GM12873 (cell line): Measurements from ENCODE around the gene FCER1G.

ENCODE experiments used
- TF ChIP-seq, protein P1 (sequence below): IDR thresholded peaks from 2 replicates; pipeline ENCODE4 v1.5.1; 2012; ENCODE audit warnings: low read depth, mild to moderate bottlenecking, moderate library complexity, low read length, control low read depth; ENCODE audit not compliant: insufficient read depth; ENCODE audit errors: missing control alignments

The FCER1G gene

DNA sequence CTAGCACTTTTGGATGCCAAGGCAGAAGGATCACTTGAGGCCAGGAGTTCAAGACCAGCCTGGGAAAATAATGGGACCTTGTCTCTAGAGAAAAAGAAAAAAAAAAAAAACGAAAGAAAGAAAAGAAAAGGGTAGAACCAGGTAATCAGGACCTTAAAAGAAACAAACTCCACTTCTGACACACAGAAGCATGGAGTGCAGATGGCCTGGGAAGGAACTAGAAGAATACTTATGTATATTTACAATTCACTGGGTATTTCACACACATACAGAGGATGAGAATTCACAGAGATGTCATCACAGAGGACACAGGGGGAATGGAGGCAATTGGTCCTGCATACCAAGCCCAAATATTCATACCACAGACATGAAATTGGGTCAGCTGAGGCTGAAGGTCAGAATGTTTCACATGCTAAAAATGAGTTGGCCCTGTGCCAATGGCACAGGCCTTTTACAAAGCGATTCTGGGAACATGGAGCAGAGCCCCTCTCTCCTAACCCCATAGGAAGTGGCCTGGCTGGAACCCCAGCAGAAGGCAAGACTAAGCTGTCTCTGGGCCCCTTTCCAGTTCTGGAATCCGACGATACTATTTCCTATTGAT is 42.2 kb upstream of the FCER1G start:
- TF ChIP-seq, protein P1, sequence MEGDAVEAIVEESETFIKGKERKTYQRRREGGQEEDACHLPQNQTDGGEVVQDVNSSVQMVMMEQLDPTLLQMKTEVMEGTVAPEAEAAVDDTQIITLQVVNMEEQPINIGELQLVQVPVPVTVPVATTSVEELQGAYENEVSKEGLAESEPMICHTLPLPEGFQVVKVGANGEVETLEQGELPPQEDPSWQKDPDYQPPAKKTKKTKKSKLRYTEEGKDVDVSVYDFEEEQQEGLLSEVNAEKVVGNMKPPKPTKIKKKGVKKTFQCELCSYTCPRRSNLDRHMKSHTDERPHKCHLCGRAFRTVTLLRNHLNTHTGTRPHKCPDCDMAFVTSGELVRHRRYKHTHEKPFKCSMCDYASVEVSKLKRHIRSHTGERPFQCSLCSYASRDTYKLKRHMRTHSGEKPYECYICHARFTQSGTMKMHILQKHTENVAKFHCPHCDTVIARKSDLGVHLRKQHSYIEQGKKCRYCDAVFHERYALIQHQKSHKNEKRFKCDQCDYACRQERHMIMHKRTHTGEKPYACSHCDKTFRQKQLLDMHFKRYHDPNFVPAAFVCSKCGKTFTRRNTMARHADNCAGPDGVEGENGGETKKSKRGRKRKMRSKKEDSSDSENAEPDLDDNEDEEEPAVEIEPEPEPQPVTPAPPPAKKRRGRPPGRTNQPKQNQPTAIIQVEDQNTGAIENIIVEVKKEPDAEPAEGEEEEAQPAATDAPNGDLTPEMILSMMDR, result no peak

DNA sequence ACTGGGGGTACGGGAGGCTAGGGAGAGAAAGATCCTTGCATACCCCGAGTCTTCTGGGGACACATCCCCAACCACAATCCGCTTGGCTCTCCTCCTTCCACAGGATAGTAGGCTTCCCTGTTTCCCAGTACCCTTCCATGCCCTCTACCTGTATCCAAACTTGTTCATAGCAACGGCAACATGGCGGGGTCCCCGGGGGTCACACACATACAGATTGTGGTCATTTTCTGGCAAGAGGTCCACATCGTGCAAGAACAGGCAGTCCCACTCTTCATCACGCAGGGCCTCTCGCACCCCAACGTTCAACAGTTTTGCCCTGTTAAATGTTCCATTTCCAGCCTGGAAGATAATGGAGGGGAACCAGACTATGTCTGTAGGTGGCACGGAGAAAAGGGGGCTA is 41.4 kb upstream of the FCER1G start:
- TF ChIP-seq, protein P1, result no peak

DNA sequence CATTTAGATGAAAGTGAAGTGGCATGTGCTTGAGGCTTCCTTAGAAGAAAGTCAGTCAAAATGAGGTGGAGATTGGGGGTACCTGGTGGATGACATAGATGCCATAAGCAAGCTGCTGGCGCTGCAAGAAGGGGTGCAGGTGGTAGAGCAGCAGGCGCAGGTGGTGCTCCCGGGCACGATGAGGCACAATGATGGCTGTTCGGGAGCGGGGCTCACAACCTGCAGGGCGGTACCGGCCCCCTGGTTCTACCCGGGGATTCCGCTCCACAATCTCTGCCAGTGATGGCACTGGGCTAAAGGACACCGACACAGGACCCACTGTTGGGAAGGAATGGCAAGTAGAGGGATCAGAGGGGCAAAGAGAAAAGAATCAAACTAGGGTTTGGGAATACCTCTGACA is 40.2 kb upstream of the FCER1G start:
- TF ChIP-seq, protein P1, result no peak

DNA sequence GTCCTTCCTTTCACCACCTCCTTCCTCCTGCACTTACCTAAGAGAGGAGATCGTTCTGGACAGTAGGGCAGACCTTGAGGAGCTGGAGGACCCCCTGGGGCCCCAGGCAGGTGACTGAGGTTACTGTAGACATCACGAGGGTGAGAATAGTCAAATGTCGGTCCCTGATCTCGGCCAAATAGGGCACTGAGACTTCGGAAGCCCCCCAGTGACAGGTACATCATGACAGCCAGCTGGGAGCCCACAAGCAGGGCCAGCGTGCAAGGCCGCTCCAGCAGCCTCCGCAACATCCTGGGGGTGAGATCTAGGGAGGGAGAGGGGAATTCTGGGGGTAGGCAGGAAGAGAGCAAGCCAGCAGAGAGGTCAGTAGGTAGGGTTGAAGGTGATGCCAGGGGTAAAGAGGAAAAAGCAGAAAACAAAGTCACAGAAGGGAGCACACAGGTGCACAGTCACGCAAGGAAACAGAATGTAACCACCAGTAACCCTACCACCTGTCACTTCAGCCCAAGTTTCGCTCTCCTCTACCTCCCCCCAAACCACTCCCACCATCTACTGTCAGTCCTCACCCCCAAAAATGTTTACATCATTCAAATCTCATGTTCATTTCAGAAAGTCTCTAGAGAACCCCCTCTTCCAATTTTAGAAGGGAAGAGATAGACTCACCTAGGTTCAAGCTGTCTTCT is 39.2 kb upstream of the FCER1G start:
- TF ChIP-seq, protein P1, result no peak

DNA sequence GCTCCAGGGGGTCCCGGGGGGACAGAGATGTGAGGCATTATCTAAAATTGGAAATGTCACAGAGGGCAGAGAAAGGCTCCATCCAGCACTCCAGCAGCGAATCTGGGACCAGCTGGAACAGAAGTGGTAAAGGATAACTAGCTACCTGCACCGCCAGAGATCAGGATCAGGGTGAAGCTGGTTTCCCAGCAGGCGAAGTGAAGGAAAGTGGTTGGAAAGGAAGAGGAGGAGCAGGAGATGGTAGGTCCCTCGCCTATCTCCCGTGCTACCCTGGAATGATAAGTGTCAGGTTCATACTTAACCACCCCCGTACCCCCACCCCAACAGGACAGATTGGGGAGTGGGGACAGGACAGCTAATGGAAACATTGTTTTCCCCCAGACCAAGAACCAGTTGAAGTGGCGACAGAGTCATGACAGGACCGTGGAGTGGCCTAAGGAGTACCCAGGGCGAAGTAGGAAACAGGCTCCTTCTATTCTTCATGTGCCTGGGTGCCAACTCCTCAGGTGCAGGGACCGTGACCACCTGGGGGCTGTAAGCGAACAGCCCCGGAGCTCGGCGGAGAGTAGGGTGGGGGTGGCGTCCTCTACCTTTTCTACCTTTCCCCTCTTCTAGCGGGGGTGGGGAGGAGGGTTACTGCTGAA is 38.5 kb upstream of the FCER1G start:
- TF ChIP-seq, protein P1, result no peak

DNA sequence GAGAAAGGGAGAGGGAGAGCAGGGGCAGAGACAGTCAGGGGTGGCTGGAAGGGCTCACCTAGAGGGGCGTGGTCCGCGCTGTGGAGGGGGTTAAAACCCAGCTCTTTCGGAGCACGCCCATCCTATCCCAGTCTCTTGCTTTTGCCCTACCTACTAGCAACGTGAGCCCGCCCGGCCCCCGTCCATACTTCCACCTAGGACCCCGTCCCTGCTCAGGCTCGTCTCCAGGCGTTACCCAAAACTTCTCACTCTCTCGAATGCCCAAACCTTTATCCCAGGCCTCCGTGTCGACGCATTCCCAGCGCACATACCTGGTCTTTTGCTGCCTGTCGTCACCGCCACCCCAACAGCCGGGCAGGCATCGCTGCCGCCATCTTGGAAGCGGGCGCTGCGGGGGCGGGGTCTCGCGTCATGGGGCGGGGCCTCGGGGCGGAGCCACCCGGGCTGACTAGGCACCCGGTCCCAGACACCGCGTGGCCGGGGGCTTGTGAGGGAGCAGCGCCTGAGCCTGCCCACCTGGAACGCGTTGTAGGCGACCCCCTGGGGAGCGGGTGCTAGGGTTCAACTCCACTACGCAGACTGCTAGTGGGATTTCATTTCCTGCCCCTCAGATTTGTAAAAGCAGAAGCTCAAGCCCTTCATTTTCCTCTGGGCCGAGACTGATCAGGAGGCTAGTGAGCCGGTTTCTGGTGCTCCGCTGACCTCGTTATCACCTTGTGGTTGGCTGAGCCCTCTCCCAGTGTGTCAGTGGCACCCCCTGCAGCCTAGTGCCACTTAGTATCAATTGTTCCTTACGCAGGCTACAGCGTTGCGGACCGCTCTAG is 37.8 kb upstream of the FCER1G start, which contains the start of gene B4GALT3:
TSS of gene B4GALT3 (minus strand) at position 396 of the 824 bp plus-strand sequence. CDS start 1,447 bp downstream, outside the sequence.
- TF ChIP-seq, protein P1, result no peak

DNA sequence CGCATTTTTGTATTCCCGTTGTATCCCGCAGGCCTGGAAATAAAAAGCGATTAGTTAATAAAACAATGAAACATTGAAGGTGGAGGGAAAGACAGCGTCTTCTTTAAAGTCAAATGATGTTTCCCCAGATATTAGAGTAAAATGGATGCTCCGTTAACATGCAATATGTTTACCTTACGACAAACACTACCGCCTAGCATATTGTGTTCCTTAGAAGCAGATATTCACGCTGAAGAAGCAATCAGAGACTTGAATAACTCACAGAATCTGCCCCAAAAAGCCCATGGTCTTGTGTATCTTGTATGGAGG is 37.2 kb upstream of the FCER1G start:
- TF ChIP-seq, protein P1, result no peak
